ENCODE data around the gene PGM5. TPM values are rescaled to one million over a fixed set of nuclear protein-coding genes. Genes with fewer than 3 reads are reported as not detected.

PGM5 gene
- total RNA-seq, 1 experiment from 2014 or later: not detected

- H4K20me1 ChIP-seq (ENCODE audit: control insufficient read depth, insufficient read depth, insufficient read length): no peaks in the 10 kb centered on the region
- Mint-ChIP-seq H3K36me3 (ENCODE audit: insufficient read depth in 1 of 3, low read depth in 3 of 3) (no peaks in the 10 kb centered on the region), H3K27ac (peak overlapping the region in 2 of 3 experiments; percentile 8 to 42; a peak in 2 of 7 replicates), H3K9me3 (no peaks in the 10 kb centered on the region), H3K27me3 (ENCODE audit: low read depth) (peaks cover 84% of the 10 kb centered on the region), H3K4me1 (peaks cover 0 to 12% of the 10 kb centered on the region in 2 experiments; a peak in 2 of 4 replicates), H3K4me3 (no peak overlapping the region)
- no peak overlapping the region for H2BK12ac ChIP-seq (ENCODE audit: insufficient read length, low read depth, low read length)
- H3K9me3 ChIP-seq (ENCODE audit: control insufficient read depth, low read depth, low read length): no peaks in the 10 kb centered on the region
- no peaks in the 10 kb centered on the region for H3K79me1 ChIP-seq (ENCODE audit: insufficient read depth, low read depth, low read length, poor library complexity, severe bottlenecking)
- no peak overlapping the region for H3K23ac ChIP-seq (ENCODE audit: insufficient read length, low read depth, low read length)
- no peak overlapping the region for H3K4me2 ChIP-seq (ENCODE audit: insufficient read depth, insufficient read length, low read length)
- no peak overlapping the region for H3K4ac ChIP-seq (ENCODE audit: low read depth, low read length)
- no peak overlapping the region for H3K14ac ChIP-seq (ENCODE audit: insufficient read depth, low read length)
- H4K5ac ChIP-seq (ENCODE audit: insufficient read length, low read depth, low read length): no peak overlapping the region
- H3K79me2 ChIP-seq (ENCODE audit: insufficient read depth, low read length): no peaks in the 10 kb centered on the region
- no peak for TF ChIP-seq CTCF (conservative IDR thresholded peaks at IDR 0.05)
- H2BK15ac ChIP-seq (ENCODE audit: low read depth, low read length): no peak overlapping the region
- no peak overlapping the region for H2AK5ac ChIP-seq (ENCODE audit: insufficient read length, low read length)
- H3K27ac ChIP-seq (ENCODE audit: insufficient read length, low read depth, low read length): no peak overlapping the region
- no peaks in the 10 kb centered on the region for H3K27me3 ChIP-seq (ENCODE audit: insufficient read depth, low read length)
- no peak for DNase-seq
- no peak overlapping the region for H3K9ac ChIP-seq (ENCODE audit: extremely low read depth, insufficient read length, low read length)
- no peak overlapping the region for H3K18ac ChIP-seq (ENCODE audit: insufficient read length, low read depth, low read length)
- no peak overlapping the region for H2BK120ac ChIP-seq (ENCODE audit: low read depth, low read length, poor library complexity, severe bottlenecking)
- H4K91ac ChIP-seq (ENCODE audit: insufficient read length, low read depth, low read length): no peak overlapping the region
- H2AFZ ChIP-seq (ENCODE audit: low read length): no peak overlapping the region
- H2BK20ac ChIP-seq (ENCODE audit: low read depth, low read length, poor library complexity, severe bottlenecking): no peak overlapping the region
- no peaks in the 10 kb centered on the region for H3K23me2 ChIP-seq (ENCODE audit: insufficient read length, low read depth, low read length, poor library complexity, severe bottlenecking)
- no CpG with 5 or more reads among the region's 7 CpGs for WGBS (ENCODE audit: extremely low coverage, insufficient read length, low lambda C conversion rate)
- H3T11ph ChIP-seq (ENCODE audit: low read length): no peak overlapping the region
- H4K8ac ChIP-seq (replicated peaks; ENCODE audit: insufficient read length, low read depth, low read length): no peak overlapping the region
- H3K4me1 ChIP-seq (ENCODE audit: insufficient read depth, low read length): no peaks in the 10 kb centered on the region; the same call in 1 of the 2 replicates
- H2BK5ac ChIP-seq (ENCODE audit: insufficient read length, low read length): no peak overlapping the region
- no peak overlapping the region for H3K56ac ChIP-seq (ENCODE audit: insufficient read length, low read depth, low read length)
Measured at GRCh38 chr9:68462105-68462775, 105.8 kb downstream of the PGM5 start.
